Cardiac fibroblast (primary cell): Measurements from ENCODE around the gene NUTF2.

Experiments
- DNase-seq, 2 donors: peaks; one replicate each; pipeline versions ENCODE4 v3.0.0 to v3.0.0-alpha.2; 2010; ENCODE audit warnings: low read depth in 2 of 2
- H3K4me3 ChIP-seq, 2 donors: replicated peaks in 1 of 2; 1 replicate in 1 of 2; 2 replicates in 1 of 2; pipeline ENCODE4 v1.5.1; 2011; ENCODE audit warnings: low read depth in 2 of 2, low read length in 2 of 2, mild to moderate bottlenecking in 2 of 2, moderate library complexity in 1 of 2
- CTCF ChIP-seq: IDR thresholded peaks from one replicate; pipeline ENCODE4 v1.5.1; 2011; ENCODE audit warnings: low read depth, mild to moderate bottlenecking, low read length, inconsistent platforms

NUTF2 gene

GRCh38 chr16:67837811-67838210 is 8.9 kb upstream of the NUTF2 start:
- DNase-seq: no peak
- TF ChIP-seq CTCF: no peak
- no peak overlapping the region for H3K4me3 ChIP-seq

GRCh38 chr16:67841198-67841815 is 5.4 kb upstream of the NUTF2 start:
- TF ChIP-seq CTCF: no peak
- DNase-seq: no peak
- H3K4me3 ChIP-seq: peak overlapping the region in 1 of 2 donors; percentile 93

GRCh38 chr16:67841816-67842508 is 4.8 kb upstream of the NUTF2 start, which contains the start of gene THAP11:
Gene THAP11 (plus strand): TSS chr16:67842320. CDS start chr16:67842555, 235 bp downstream.
- TF ChIP-seq CTCF: peak; percentile 90
- peak; percentile 96 to 97 for DNase-seq
- peak within 1 kb of the TSS; percentile 76 to 93 for H3K4me3 ChIP-seq

- peak; percentile 53 to 66 for DNase-seq
- H3K4me3 ChIP-seq: peak overlapping the region; percentile 76 to 93
- TF ChIP-seq CTCF: peak; percentile 39
Observed at GRCh38 chr16:67842509-67843342, 4.0 kb upstream of the NUTF2 start.

- TF ChIP-seq CTCF: no peak
- DNase-seq: peak in 1 of 2 donors; percentile 45
- peak overlapping the region; percentile 76 to 93 for H3K4me3 ChIP-seq
Observed at GRCh38 chr16:67843343-67843765, 3.4 kb upstream of the NUTF2 start.

GRCh38 chr16:67844497-67844896 is 2.2 kb upstream of the NUTF2 start:
- DNase-seq: peak; percentile 31 to 58
- no peak overlapping the region for H3K4me3 ChIP-seq
- TF ChIP-seq CTCF: peak; percentile 46
